Measurements from ENCODE around the gene RBM23. TPM values are rescaled to one million over a fixed set of nuclear protein-coding genes. Genes with fewer than 3 reads are reported as not detected.

The RBM23 gene
- total RNA-seq, 1 experiment from 2014 or later, result 70.0 TPM

Other genes with a start within 250 kb of the RBM23 start
- 110 and 116 TPM in 2 replicates for gene OXA1L, start 152.5 kb downstream of the RBM23 start, total RNA-seq (2022)
- gene SLC7A7, start 103.7 kb downstream of the RBM23 start, total RNA-seq (2022), result 380 and 443 TPM in 2 replicates
- gene MRPL52, start 89.3 kb downstream of the RBM23 start, total RNA-seq (2022), result 149 TPM in 2 replicates
- 57.2 and 62.9 TPM in 2 replicates for gene MMP14, start 82.6 kb downstream of the RBM23 start, total RNA-seq (2022)
- 29.6 and 34.0 TPM in 2 replicates for gene LRP10, start 47.4 kb downstream of the RBM23 start, total RNA-seq (2022)
- gene REM2, start 35.9 kb downstream of the RBM23 start, total RNA-seq (2022), result 0.41 and 0.44 TPM in 2 replicates
- gene PRMT5, start 10.2 kb upstream of the RBM23 start, total RNA-seq (2022), result 107 and 111 TPM in 2 replicates
- gene HAUS4, start 37.9 kb upstream of the RBM23 start, total RNA-seq (2022), result 67.7 and 70.7 TPM in 2 replicates
- gene AJUBA, start 63.4 kb upstream of the RBM23 start, total RNA-seq (2022), result 184 and 211 TPM in 2 replicates
- 7.2 and 7.8 TPM in 2 replicates for gene C14orf93, start 91.0 kb upstream of the RBM23 start, total RNA-seq (2022)
- 172 and 189 TPM in 2 replicates for gene PSMB5, start 115.8 kb upstream of the RBM23 start, total RNA-seq (2022)
- gene PSMB11, start 123.1 kb upstream of the RBM23 start, total RNA-seq (2022), result not detected in 2 replicates
- gene CDH24, start 138.4 kb upstream of the RBM23 start, total RNA-seq (2022), result 7.9 TPM in 2 replicates
- 193 and 201 TPM in 2 replicates for gene ACIN1, start 176.0 kb upstream of the RBM23 start, total RNA-seq (2022)
- gene C14orf119, start 176.4 kb upstream of the RBM23 start, total RNA-seq (2022), result 46.3 and 52.0 TPM in 2 replicates
- gene CIROP, start 185.8 kb upstream of the RBM23 start, total RNA-seq (2022), result not detected in 2 replicates
- not detected in 2 replicates for gene CEBPE, start 200.1 kb upstream of the RBM23 start, total RNA-seq (2022)

Measured in Caco-2 (cell line).